ENCODE results near the gene CRIM1. TPM values are rescaled to one million over a fixed set of nuclear protein-coding genes. Genes with fewer than 3 reads are reported as not detected.
A peak's percentile ranks its signal among the peaks of the same experiment; 100 is the strongest.

CRIM1 gene
- total RNA-seq, 1 donor from 2014 or later, result 273 TPM

DNA sequence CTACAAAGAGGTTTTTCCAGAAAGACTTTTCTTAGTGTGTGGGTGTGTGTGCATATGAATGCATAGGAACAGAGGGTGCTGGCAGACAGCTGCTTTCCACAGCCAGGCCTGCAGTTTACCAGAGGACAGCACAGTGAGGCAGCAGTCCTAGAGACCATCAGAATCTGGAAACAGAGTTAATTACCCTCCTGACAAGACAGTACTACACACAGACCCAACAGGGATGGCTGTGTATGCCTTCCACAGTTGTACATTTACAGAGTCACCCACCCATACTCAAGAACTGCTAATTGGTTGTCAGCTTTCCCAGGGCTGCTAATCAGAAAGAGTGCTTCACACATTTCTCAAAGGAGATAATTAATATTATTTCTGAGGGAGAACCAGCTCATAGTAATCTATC is 137.7 kb downstream of the CRIM1 start:
- Histone ChIP-seq H3K4me1 (peaks cover 8 to 44% of the 10 kb centered on the region in 2 donors), H3K4me3 (no peak overlapping the region), H3K27ac (peak overlapping the region; percentile 78 to 81), H3K36me3 (no peaks in the 10 kb centered on the region), H3K9me3 (no peaks in the 10 kb centered on the region), H3K27me3 (no peaks in the 10 kb centered on the region)
- TF ChIP-seq, protein P1, sequence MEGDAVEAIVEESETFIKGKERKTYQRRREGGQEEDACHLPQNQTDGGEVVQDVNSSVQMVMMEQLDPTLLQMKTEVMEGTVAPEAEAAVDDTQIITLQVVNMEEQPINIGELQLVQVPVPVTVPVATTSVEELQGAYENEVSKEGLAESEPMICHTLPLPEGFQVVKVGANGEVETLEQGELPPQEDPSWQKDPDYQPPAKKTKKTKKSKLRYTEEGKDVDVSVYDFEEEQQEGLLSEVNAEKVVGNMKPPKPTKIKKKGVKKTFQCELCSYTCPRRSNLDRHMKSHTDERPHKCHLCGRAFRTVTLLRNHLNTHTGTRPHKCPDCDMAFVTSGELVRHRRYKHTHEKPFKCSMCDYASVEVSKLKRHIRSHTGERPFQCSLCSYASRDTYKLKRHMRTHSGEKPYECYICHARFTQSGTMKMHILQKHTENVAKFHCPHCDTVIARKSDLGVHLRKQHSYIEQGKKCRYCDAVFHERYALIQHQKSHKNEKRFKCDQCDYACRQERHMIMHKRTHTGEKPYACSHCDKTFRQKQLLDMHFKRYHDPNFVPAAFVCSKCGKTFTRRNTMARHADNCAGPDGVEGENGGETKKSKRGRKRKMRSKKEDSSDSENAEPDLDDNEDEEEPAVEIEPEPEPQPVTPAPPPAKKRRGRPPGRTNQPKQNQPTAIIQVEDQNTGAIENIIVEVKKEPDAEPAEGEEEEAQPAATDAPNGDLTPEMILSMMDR (IDR thresholded peaks at IDR 0.05), result no peak
- DNase-seq (ENCODE audit: low spot score in 2 of 2), result no peak
- intact Hi-C loops (cut with DNase I), result no loop called here

DNA sequence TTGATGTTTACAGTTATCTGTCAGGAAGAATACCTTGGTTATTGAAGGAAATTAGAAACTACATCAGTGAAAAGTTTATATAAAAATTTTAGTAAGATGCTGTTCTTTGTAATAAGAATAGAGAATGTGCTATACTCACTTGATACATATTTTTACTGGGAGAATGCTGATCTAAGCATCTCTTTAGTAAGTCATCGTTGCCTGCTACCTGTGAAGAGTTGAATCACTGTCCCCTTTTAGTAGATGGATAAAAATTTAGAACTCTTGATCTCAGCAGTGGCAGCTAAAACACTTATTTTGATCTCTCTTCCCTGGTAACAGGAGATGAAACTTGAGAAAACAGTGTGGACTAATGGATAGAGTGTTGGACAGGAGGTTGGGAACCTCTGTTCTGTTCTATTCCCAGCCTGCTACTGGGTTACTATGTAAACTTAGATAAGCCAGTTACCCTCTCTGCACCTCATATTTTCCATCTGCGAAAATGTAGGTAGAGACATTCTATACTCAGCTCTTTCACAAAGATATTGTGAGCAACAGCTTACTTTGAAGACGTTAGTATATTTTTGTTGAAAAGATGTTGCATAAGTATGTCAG is 142.1 kb downstream of the CRIM1 start:
- Histone ChIP-seq H3K36me3 (peaks cover 22 to 31% of the 10 kb centered on the region in 2 donors), H3K4me1 (peaks cover 3 to 22% of the 10 kb centered on the region in 2 donors), H3K27ac (peak overlapping the region in 1 of 2 donors; percentile 13), H3K27me3 (no peaks in the 10 kb centered on the region), H3K9me3 (no peaks in the 10 kb centered on the region), H3K4me3 (no peak overlapping the region)
- intact Hi-C loops (cut with DNase I), result no loop called here
- TF ChIP-seq, protein P1 (IDR thresholded peaks at IDR 0.05), result no peak
- no peak for DNase-seq (ENCODE audit: low spot score in 2 of 2)

DNA sequence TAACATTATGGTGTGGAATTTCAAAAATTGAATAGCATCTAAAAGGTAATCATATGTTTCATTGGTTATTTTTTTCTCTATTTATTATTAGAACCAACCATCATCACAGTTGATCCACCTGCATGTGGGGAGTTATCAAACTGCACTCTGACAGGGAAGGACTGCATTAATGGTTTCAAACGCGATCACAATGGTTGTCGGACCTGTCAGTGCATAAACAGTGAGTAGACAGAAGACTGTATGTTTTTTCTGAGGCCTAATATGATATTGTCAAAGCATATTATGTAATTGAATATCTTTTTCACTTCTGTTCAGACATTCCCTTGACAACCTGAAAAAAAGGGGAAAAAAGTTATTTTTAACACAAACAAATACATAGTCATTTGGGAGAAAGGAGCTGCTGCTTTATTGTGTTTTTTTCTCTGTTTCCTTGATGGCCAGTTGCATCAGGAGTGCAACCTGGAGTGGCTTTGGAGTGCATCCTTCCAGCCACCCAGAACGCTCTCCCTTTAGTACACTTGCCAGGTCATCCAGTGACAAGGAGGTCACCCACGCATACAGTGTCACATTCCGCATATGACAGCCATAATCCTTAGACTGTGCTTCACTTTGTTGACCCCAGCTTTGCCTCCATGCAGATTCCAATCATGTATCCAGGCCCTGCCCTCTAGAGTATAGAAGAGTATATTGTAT is 143.7 kb downstream of the CRIM1 start:
- intact Hi-C loops (cut with DNase I), result no loop called here
- H3K27ac ChIP-seq, result no peak overlapping the region
- TF ChIP-seq, protein P1 (IDR thresholded peaks at IDR 0.05), result no peak
- peaks cover 3 to 6% of the 10 kb centered on the region in 2 donors for H3K4me1 ChIP-seq
- H3K9me3 ChIP-seq, result no peaks in the 10 kb centered on the region
- no peaks in the 10 kb centered on the region for H3K27me3 ChIP-seq
- peaks cover 28 to 43% of the 10 kb centered on the region in 2 donors for H3K36me3 ChIP-seq
- DNase-seq (ENCODE audit: low spot score in 2 of 2), result no peak
- no peak overlapping the region for H3K4me3 ChIP-seq

DNA sequence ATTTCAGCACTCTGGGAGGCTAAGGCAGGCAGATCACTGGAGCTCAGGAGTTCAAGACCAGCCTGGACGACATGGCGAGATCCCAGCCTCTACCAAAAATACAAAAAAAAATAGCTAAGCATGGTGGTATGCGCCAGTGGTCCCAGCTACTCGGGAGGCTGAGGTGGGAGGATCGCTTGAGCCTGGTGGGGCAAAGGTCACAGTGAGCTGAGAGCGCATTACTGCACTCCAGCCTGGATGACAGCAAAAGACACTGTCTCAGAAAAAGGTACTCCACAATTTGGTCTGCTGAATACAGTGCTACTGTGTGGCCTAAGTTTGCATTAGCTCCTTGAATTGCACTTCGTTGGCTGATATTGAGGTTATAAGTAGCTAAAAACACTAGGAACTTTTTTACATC is 144.5 kb downstream of the CRIM1 start:
- Histone ChIP-seq H3K27ac (no peak overlapping the region), H3K27me3 (no peaks in the 10 kb centered on the region), H3K36me3 (peaks cover 28 to 50% of the 10 kb centered on the region in 2 donors), H3K4me1 (peaks cover 0 to 3% of the 10 kb centered on the region in 2 donors), H3K4me3 (no peak overlapping the region), H3K9me3 (no peaks in the 10 kb centered on the region)
- TF ChIP-seq, protein P1 (IDR thresholded peaks at IDR 0.05), result no peak
- no peak for DNase-seq (ENCODE audit: low spot score in 2 of 2)
- intact Hi-C loops (cut with DNase I), result loop anchor here (5.0 kb wide), 1 partner anchor 47 kb away; no protein-coding TSS in a partner anchor

DNA sequence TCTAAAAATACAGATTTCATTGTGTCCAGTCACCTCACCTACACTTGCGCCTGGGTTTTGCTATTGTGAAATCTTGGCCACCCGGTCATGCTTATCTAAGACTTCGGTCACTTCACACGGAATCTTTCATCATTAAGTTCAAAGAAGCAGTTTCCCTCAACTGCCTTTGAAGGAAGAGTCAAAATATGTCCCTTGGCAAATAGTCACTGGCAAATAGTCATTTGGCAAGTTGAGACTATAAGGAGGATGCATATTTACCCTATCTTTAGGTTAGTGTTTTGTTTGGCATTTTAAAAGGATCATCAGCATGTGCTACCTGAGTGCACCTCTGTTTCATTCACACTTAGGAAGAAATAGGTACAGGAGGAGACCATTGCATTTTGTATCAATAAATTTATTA is 146.5 kb downstream of the CRIM1 start:
- H3K27ac ChIP-seq, result peak overlapping the region; percentile 18 to 34
- no peak for DNase-seq (ENCODE audit: low spot score in 2 of 2)
- no peaks in the 10 kb centered on the region for H3K27me3 ChIP-seq
- intact Hi-C loops (cut with DNase I), result loop anchor here (5.0 kb wide), 1 partner anchor 45 kb away; no protein-coding TSS in a partner anchor
- H3K4me1 ChIP-seq, result peaks cover 0 to 3% of the 10 kb centered on the region in 2 donors
- TF ChIP-seq, protein P1 (IDR thresholded peaks at IDR 0.05), result no peak
- H3K4me3 ChIP-seq, result no peak overlapping the region
- H3K36me3 ChIP-seq, result peaks cover 32 to 64% of the 10 kb centered on the region in 2 donors
- H3K9me3 ChIP-seq, result no peaks in the 10 kb centered on the region

Measured in ascending aorta (tissue), 2 donors.